ENCODE data around the gene GRIN1. TPM values are rescaled to one million over a fixed set of nuclear protein-coding genes. Genes with fewer than 3 reads are reported as not detected.
A peak's percentile ranks its signal among the peaks of the same experiment; 100 is the strongest.

GRIN1 gene
- total RNA-seq, 2 donors from 2014 or later = 0.35 to 0.73 TPM

GRCh38 chr9:137202966-137203365, 64.0 kb downstream of the GRIN1 start:
- Mint-ChIP-seq H3K27ac (no peak overlapping the region), H3K4me1 (peaks cover 31% of the 10 kb centered on the region)

GRCh38 chr9:137204731-137205125, 65.8 kb downstream of the GRIN1 start:
- Mint-ChIP-seq H3K27ac (peak overlapping the region; percentile 96), H3K36me3 (ENCODE audit: low read depth) (peaks cover 25% of the 10 kb centered on the region), H3K9me3 (no peaks in the 10 kb centered on the region), H3K4me3 (peak overlapping the region; percentile 90), H3K4me1 (peaks cover 24% of the 10 kb centered on the region), H3K27me3 (ENCODE audit: insufficient read depth) (no peaks in the 10 kb centered on the region)
- Histone ChIP-seq H3K4me1 (ENCODE audit: control insufficient read depth, insufficient read depth, low read length) (peaks cover 18% of the 10 kb centered on the region), H3K9me3 (ENCODE audit: control insufficient read depth, low read length) (no peaks in the 10 kb centered on the region), H3K9ac (ENCODE audit: extremely low read depth, low read length, poor library complexity, severe bottlenecking) (peak overlapping the region; percentile 85), H3K27me3 (ENCODE audit: control insufficient read depth, insufficient read depth, low read length, poor library complexity, severe bottlenecking) (no peaks in the 10 kb centered on the region), H3K4me3 (ENCODE audit: low read length) (peak overlapping the region; percentile 92), H3K36me3 (ENCODE audit: control insufficient read depth, insufficient read depth, low read length) (peaks cover 12% of the 10 kb centered on the region), H3K27ac (ENCODE audit: low read depth, low read length) (no peak overlapping the region)
- no peak for DNase-seq
- no peak for TF ChIP-seq CTCF (conservative IDR thresholded peaks at IDR 0.05)
- 30 to 32% methylated on average over 21 of the region's 21 CpGs for WGBS, 2 experiments (ENCODE audit: insufficient coverage in 1 of 2, insufficient read length in 1 of 2)

More at GRCh38 chr9:137202966-137203365, 64.0 kb downstream of the GRIN1 start:
- peaks cover 33% of the 10 kb centered on the region for H3K4me1 ChIP-seq (ENCODE audit: control insufficient read depth, insufficient read depth, low read length)
- no peak overlapping the region for H3K9ac ChIP-seq (ENCODE audit: extremely low read depth, low read length, poor library complexity, severe bottlenecking)
- Mint-ChIP-seq H3K4me3 (peak overlapping the region; percentile 10), H3K9me3 (no peaks in the 10 kb centered on the region), H3K36me3 (ENCODE audit: low read depth) (peaks cover 14% of the 10 kb centered on the region), H3K27me3 (ENCODE audit: insufficient read depth) (no peaks in the 10 kb centered on the region)
- DNase-seq = no peak
- whole genome bisulfite sequencing, 2 experiments (ENCODE audit: insufficient coverage in 1 of 2, insufficient read length in 1 of 2) = 94 to 95% methylated on average over 8 of the region's 8 CpGs
- peaks cover 6% of the 10 kb centered on the region for H3K36me3 ChIP-seq (ENCODE audit: control insufficient read depth, insufficient read depth, low read length)
- H3K4me3 ChIP-seq (ENCODE audit: low read length) = no peak overlapping the region
- H3K9me3 ChIP-seq (ENCODE audit: control insufficient read depth, low read length) = no peaks in the 10 kb centered on the region
- TF ChIP-seq CTCF (conservative IDR thresholded peaks at IDR 0.05) = no peak
- no peak overlapping the region for H3K27ac ChIP-seq (ENCODE audit: low read depth, low read length)
- H3K27me3 ChIP-seq (ENCODE audit: control insufficient read depth, insufficient read depth, low read length, poor library complexity, severe bottlenecking) = no peaks in the 10 kb centered on the region

GRCh38 chr9:137205126-137206069, 66.4 kb downstream of the GRIN1 start, which contains the start of the genes NDOR1 and TMEM203:
Gene NDOR1 (plus strand): TSS chr9:137205700. CDS start chr9:137205778, 78 bp downstream.
Gene TMEM203 (minus strand): TSS chr9:137205648. CDS start chr9:137205414, 234 bp downstream.
- Histone ChIP-seq H3K4me3 (ENCODE audit: low read length) (peak within 1 kb of the TSS; percentile 92), H3K27ac (ENCODE audit: low read depth, low read length) (peak within 1 kb of the TSS; percentile 44), H3K9ac (ENCODE audit: extremely low read depth, low read length, poor library complexity, severe bottlenecking) (peak within 1 kb of the TSS; percentile 85), H3K27me3 (ENCODE audit: control insufficient read depth, insufficient read depth, low read length, poor library complexity, severe bottlenecking) (no peaks in the 10 kb centered on the region), H3K36me3 (ENCODE audit: control insufficient read depth, insufficient read depth, low read length) (peaks cover 16% of the 10 kb centered on the region), H3K9me3 (ENCODE audit: control insufficient read depth, low read length) (no peaks in the 10 kb centered on the region), H3K4me1 (ENCODE audit: control insufficient read depth, insufficient read depth, low read length) (peaks cover 18% of the 10 kb centered on the region)
- H3K27me3 Mint-ChIP-seq (ENCODE audit: insufficient read depth) = no peaks in the 10 kb centered on the region
- peak within 1 kb of the TSS; percentile 96 for H3K27ac Mint-ChIP-seq
- H3K4me3 Mint-ChIP-seq = peak within 1 kb of the TSS; percentile 90
- no peak for TF ChIP-seq CTCF (conservative IDR thresholded peaks at IDR 0.05)
- peaks cover 24% of the 10 kb centered on the region for H3K4me1 Mint-ChIP-seq
- no peaks in the 10 kb centered on the region for H3K9me3 Mint-ChIP-seq
- DNase-seq = peak; percentile 96
- WGBS, 2 experiments (ENCODE audit: insufficient coverage in 1 of 2, insufficient read length in 1 of 2) = 0 to 1% methylated on average over 53 to 98 of the region's 98 CpGs
- H3K36me3 Mint-ChIP-seq (ENCODE audit: low read depth) = peaks cover 27% of the 10 kb centered on the region
